Jurkat, Clone E6-1 (cell line): ENCODE results near the gene MLKL.
"Not testable (repeated sequence)": the region's sequence is repeated elsewhere in the genome, so short reads cannot be mapped to it uniquely, and the experiment has no call there.

Source experiments
- DNase-seq: peaks from one replicate; pipeline ENCODE4 v3.0.0-alpha.2; 2011; ENCODE audit warnings: low read depth, low spot score
- H3K4me3 ChIP-seq: 2 replicates; pipeline ENCODE4 v1.5.1; 2011; ENCODE audit warnings: mild to moderate bottlenecking, low read length, control low read depth, moderate library complexity

MLKL gene

GRCh38 chr16:74734361-74735161 lies 33.9 kb upstream of the MLKL start:
- no peak overlapping the region for H3K4me3 ChIP-seq
- no peak for DNase-seq

- H3K4me3 ChIP-seq = no peak overlapping the region
- peak; percentile 89 for DNase-seq
Measured at GRCh38 chr16:74732707-74733350, 32.2 kb upstream of the MLKL start.

- no peak overlapping the region for H3K4me3 ChIP-seq
- no peak for DNase-seq
Measured at GRCh38 chr16:74731853-74732477, 31.3 kb upstream of the MLKL start.

- peak; percentile 77 for DNase-seq
- H3K4me3 ChIP-seq = peak overlapping the region; percentile 17
Measured at GRCh38 chr16:74729783-74730683, 29.4 kb upstream of the MLKL start.

GRCh38 chr16:74727903-74728302 lies 27.2 kb upstream of the MLKL start:
- no peak for DNase-seq
- H3K4me3 ChIP-seq = no peak overlapping the region

GRCh38 chr16:74726716-74727115 lies 26.1 kb upstream of the MLKL start:
- no peak for DNase-seq
- no peak overlapping the region for H3K4me3 ChIP-seq

GRCh38 chr16:74725651-74726455 lies 25.2 kb upstream of the MLKL start:
- no peak overlapping the region for H3K4me3 ChIP-seq
- DNase-seq = no peak

GRCh38 chr16:74724820-74725549 lies 24.3 kb upstream of the MLKL start:
- no peak for DNase-seq
- no peak overlapping the region for H3K4me3 ChIP-seq

GRCh38 chr16:74723256-74723655 lies 22.6 kb upstream of the MLKL start:
- no peak for DNase-seq
- H3K4me3 ChIP-seq = no peak overlapping the region

GRCh38 chr16:74722156-74722555 lies 21.5 kb upstream of the MLKL start:
- DNase-seq, H3K4me3 ChIP-seq: not testable (repeated sequence)

GRCh38 chr16:74721716-74722115 lies 21.1 kb upstream of the MLKL start:
- no peak for DNase-seq
- H3K4me3 ChIP-seq = no peak overlapping the region

GRCh38 chr16:74720579-74720978 lies 19.9 kb upstream of the MLKL start:
- no peak for DNase-seq
- H3K4me3 ChIP-seq = no peak overlapping the region

- H3K4me3 ChIP-seq = no peak overlapping the region
- DNase-seq = no peak
Measured at GRCh38 chr16:74718741-74719610, 18.3 kb upstream of the MLKL start.

GRCh38 chr16:74718140-74718539 lies 17.5 kb upstream of the MLKL start:
- DNase-seq = no peak
- H3K4me3 ChIP-seq = no peak overlapping the region

GRCh38 chr16:74717367-74717766 lies 16.7 kb upstream of the MLKL start:
- DNase-seq = no peak
- no peak overlapping the region for H3K4me3 ChIP-seq

- no peak overlapping the region for H3K4me3 ChIP-seq
- no peak for DNase-seq
Measured at GRCh38 chr16:74716355-74716754, 15.7 kb upstream of the MLKL start.

GRCh38 chr16:74713876-74714275 lies 13.2 kb upstream of the MLKL start:
- no peak overlapping the region for H3K4me3 ChIP-seq
- no peak for DNase-seq
